HG03280 (cell line): Measurements from ENCODE around the gene HAUS7.
"Not testable (repeated sequence)": the region's sequence is repeated elsewhere in the genome, so short reads cannot be mapped to it uniquely, and the experiment has no call there.

Experiments
- ATAC-seq: cut with Tn5 transposase; IDR thresholded peaks from one replicate; pipeline ENCODE4 v1.9.1; 2021; ENCODE audit warnings: mild to moderate bottlenecking, moderate library complexity; ENCODE audit not compliant: unreplicated experiment

HAUS7 gene

DNA sequence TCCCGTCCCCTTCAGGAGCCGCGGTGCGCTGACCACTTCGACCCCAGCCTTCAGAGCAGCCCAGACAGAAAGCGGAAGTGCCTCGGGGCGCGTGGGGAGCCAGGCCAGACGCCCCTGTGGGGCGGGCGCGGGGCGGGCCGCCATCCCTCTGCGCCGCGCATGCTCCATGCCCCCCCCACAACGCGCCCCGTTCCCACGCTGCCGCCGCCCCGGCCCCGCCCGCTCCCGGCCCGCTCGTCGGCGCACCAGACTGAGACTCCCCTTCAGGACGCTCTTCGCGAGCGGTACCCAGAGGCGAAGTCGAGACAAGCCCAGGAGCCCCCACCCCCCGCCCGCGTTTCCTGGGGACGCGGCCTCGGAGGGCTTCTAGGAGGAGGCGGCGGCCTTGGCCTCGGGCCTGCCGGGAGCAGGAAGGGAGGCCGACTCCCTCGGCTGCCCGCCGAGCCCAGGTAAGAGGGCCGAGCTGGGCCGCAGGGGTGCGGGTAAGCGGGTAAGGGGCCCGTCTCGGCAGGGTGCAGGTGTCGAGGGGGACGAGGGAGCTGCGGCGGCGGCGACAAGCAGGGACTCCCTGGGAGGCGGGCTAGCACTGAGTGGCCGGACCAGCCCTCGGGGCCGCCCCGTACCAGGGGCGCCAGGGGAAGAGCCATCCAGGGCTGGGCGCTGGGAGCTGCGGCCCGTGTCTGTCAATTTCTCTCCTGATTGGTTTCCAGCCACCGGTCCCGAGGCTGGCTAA, 59.0 kb downstream of the HAUS7 start, which contains the start of gene ZFP92:
Gene ZFP92 (plus strand): TSS at position 218 of the 733 bp plus-strand sequence. CDS start 6,851 bp downstream, outside the sequence.
- peak; percentile 75 for ATAC-seq

DNA sequence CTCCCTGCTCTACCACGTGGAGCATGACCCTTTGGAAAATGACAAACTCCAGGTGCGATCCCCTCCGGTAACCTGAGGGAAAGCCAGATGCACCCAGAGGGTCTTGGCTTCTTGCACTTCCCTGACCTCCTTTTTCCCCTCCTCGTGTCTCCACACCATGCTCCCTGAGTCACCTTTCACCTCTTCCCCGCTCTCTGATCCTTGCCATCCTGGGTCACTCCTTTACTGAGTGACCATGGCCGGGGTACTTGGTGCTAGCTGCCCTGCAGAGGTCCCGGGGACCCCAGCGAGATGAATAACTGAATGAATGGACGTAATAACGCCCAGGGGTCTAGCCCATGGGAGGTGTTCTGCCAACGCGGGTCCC, 59.5 kb downstream of the HAUS7 start:
- no peak for ATAC-seq

DNA sequence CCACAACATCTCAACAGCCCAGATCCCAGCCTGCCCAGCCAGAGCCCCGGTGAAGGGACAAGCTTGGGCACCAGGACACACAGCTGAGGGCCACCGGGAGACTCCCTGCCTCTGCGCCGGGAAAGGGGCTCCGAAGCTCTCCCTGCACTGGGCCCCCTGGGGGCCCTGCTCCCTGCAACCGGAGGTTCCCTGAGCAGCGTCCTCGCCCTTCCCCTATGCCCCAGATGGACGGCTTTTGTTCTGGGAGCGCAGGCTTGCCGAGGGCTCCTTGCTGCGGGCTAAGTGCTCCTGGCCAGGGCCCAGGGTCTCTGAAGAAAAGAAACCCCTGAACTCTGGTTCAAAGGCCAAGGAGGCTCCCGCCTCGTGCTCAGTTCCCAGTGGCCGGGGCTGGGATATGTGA, 60.0 kb downstream of the HAUS7 start:
- ATAC-seq: no peak

DNA sequence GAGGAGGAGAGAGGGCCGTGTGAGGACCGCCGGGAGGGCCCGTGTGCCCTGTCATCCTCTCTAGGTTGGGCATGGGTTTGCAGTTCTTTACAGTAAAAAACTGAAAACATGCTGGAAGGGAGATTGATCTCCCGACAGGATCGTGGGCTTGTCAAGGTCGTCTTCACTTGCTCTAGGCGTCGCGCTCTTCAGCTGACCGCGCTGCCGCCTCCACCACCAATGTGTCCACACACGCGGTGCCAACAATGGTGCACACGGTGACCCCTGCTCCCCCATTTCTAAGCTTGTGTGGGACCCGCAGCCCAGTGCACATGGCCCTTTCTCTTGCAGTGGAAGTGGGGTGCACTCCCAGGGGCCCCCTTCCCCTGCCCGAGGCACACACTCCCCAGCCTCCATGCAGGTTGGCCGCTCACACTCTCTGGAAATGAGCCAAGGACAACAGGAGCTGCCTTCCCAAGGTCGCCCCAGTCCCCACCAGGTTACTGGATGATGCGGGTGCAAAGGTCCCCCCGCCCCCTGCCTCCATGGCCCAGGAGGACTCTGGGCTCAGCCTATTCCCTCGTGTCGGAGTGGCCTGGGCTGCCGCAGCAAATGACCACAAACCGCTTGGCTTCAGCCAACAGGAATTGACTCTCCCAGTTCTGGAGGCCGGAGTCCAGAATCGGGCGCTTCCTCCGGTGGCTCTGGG, 60.8 kb downstream of the HAUS7 start:
- ATAC-seq: no peak

DNA sequence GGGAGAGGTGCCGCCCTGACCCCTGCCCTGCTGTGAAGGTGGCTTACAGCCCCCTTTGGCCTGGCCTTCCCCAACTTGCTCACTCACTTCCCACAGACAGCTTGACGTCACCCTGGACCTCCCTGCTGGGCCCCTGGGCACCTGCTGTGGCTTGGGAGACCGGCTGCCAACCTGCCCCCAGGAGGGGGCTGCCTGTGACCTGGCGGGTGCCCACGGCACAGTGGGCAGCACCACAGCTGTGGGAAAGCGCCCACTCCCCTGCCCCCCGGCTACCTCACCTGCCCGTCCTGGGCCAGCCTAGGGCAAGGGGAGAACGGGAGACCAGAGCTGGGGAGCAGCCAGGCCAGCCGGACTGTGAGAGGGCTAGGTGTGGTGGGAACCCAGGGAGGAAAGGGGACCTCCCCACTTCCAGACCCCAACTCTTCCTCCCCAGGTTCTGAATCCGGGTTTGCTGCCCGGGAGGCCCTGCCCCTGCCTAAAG, 61.5 kb downstream of the HAUS7 start:
- ATAC-seq: no peak

DNA sequence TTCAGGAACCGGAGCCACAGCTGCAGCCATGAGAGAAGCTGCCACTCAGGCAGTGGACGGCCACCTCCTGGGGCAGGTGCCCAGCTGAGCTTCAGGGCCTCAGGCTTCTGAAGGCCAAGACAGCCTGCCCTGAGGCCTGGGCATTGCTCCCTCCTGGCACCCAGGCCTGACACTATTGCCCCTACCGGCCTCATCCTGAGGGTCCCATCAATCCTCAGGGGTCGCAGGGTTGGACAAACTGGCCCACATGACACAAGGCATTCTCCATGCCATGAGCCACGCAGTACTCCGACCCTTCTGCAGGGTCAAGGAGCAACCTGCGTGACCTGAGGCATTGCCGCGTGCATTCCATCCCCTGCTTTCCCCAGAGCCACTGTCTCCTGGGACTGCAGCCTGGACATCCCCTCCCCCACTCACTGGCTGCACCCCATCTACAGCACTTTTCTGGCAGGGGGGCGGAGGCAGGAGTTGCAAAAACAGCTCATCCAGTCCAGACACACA, 62.1 kb downstream of the HAUS7 start:
- no peak for ATAC-seq

DNA sequence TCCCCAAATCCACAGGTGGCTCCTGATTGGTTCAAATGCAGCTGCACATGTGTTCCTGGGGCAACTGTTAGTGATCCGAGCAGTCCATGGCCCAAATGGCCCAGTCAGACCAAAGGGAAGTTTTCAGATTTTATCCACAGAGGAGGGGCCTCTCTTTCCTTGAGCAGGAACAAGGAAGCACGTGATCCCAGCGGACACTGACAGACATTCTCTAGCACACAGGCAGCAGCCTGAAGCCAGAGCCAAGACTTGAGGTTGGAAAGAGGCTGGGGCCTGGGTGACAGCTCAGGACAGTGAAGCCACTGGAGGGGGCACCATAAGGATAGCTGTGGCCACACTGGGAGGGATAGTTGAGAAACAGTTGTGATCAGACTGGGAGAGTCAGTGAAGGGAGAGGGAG, 62.6 kb downstream of the HAUS7 start:
- ATAC-seq: no peak

DNA sequence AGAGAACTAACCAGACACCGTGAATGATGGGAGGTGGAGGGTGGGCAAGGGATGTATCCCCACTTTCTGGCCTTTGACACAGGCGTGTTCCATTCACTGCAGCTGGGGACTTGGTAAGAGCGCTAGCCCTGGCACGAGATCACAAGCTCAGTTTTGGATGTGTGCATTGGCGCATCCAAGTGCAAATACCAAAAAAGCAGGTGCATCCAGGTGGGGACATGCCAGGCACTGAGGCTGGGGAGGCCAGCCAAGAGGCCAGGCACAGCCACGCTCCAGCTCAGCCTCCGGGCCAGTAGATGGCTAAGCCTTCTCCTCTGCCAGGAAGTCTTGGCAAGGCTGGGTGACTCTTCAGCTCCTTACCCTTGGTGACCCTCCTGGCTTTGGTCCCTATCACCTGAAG, 63.5 kb downstream of the HAUS7 start:
- ATAC-seq: no peak

DNA sequence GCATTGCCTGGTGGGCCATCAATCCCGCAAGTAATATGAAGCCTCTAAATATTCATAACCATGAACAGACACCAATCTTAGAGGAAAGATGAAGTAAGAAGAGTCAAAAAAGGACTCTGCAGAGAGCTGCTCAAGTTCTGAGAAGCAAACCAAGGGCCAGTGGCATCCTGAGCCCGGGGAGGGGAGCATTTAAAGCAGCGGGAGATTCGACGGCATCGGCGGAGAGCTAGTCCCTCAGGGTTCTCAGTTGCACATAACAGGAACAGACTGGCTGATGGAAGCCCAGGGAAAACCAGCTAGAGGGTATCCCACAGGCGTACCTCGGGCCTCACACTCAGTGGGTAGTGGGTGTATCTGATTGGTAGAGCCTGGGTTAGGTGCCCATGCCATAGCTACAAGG, 64.4 kb downstream of the HAUS7 start:
- ATAC-seq: no peak

DNA sequence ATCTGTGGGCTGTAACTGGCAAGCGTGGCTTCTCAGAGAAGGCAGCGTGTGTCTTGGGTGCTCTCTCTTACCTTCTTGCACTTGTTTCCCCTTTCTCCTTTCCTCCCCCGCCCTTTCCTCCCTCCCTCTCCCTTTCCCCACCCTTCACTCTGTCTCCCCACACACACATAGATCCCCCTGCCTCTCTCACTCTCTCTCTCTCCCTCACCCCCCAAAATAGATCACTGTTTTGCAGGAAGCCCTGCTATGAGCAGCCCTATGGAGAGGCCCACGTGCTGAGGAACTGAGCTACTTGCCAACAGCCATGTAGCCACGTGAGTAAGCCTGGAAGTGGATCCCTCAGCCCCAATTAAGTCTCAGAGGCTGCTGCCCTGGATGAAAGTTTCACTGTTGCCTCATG, 65.0 kb downstream of the HAUS7 start:
- no peak for ATAC-seq

DNA sequence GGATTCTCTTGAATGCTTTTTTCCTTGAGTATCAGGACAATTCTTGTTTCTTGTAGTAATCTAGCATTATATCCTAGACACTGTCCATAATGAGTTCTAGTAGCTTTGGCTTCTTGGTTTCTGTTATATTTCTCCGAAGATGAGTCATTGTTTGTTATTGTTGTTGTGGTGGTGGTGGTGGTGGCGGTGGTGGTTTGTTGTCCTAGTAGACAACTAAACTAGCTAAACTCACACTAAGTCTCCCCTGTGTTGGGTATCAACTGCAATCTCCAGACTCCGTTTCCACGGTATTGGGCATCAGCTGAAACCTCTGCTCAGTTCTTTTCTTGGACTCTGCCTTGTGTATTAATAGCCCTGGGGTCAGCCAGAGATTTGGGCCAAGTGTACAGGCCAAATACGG, 66.0 kb downstream of the HAUS7 start:
- not testable (repeated sequence) for ATAC-seq

DNA sequence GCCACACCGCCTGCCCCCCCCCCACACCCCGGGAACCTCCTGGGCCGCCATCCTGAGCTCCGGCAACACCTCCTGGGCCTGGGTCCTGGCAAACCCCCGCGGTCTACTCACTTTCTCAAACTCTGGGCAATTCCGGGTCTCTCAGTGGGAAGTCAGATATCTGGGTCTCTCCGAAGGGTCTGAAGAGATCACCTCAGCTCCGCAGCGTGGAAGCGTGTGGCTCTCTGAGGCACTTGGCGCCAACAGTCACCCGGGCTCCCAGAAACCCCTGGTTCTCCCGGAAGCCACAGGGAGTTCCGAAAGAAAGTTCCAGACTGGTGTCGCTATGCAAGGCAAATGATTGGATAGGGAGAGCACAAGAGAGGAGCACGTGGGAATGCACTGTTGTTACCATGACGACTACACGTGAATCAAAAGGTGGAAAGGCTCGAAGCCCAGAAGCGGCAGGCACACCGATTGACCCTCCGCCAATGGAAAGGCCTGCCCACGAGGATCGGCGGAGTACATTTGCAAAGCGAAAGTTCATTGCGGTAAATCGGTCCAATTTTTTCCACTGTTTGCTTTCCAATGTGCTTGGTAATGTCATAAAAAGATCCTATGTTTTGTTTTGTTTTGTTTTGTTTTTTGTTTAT, 69.1 kb downstream of the HAUS7 start, which contains the start of gene PNMA6E:
Gene PNMA6E (minus strand): TSS at position 218 of the 632 bp plus-strand sequence. CDS start 2,501 bp downstream, outside the sequence.
- no peak for ATAC-seq

DNA sequence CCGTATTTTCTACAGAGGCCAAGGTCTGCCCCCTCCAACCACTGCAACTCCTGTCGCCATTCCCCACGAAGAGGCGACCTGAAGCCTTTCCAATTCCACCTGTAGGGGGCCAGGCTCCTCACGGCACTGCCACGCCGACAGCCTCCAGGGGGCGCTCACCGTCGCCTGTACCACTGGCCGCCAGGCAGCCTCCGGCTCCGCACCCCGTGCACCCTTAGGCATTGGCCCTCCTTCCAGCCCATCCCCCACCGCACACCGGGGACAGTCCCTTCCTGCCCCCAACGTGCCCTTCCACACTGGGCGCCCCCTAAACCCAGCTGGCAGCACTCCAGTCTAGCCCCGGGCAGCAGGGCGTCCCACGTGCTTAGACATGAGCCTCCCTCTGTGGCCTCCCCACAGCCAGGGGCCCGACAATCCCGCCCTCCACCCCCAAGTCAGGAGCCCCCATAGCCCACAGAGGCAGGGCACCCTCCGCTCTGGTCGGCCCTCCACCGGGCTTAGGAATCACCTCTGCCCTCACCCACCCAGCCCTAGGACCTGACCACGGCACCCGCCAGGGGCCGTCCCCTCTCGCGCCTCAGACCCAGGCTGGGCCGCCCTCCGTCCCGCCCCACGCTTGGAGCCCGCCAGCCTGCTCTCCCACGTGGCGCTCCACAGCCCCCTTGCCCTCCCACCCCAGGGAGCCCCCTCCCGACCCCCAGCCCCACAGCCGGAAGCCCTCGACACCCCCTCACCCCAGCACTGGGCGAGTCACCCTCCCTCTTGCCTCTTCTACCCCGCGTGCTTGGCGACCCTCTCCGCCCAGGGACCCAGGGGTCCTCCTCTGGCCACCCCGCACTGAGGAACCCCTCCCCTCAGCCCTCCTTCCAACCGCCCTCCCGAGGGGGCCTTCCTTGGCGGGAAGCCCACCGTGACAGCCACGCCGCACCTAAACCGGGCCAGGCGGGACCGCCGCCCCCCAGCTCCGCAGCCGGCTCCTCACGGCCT, 69.9 kb downstream of the HAUS7 start:
- ATAC-seq: peak; percentile 50

DNA sequence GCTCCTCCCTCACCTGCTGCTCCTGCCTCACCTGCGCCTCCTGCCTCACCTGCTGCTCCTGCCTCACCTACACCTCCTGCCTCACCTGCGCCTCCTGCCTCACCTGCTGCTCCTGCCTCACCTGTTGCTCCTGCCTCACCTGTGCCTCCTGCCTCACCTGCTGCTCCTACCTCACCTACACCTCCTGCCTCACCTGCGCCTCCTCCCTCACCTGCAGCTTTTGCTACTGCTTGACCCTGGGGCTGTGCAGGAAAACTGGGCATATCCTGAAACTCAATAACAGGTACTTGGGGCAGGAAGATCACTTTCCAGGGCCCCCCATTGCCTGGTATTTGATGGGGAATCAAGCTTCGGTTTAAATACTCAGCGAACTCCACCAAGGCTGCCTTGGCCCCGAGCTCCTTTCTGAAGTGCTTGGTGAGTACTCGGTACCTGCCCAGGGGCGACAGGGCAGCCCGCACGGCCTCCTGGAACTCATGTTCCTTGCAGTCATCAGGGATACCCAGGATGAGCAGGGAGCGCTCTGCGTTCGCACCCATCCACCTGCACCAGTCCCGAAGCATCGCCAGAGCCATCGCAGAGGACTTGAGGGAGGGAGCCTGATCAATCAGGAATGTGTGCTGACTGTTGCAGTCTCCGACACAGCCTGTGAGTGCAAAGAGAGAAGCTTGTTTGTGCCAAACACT, 72.0 kb downstream of the HAUS7 start:
- no peak for ATAC-seq
